ENCODE data around the gene IFNAR2.

Gene IFNAR2

GRCh38 chr21:33270986-33271385 is 41.2 kb downstream of the IFNAR2 start:
- TF ChIP-seq CTCF (IDR thresholded peaks at IDR 0.05) (no peak), ZFX (IDR thresholded peaks at IDR 0.05; ENCODE audit: borderline replicate concordance) (no peak)

GRCh38 chr21:33273044-33273443 is 43.3 kb downstream of the IFNAR2 start:
- no peak overlapping the region for H3K27ac ChIP-seq
- TF ChIP-seq CTCF (IDR thresholded peaks at IDR 0.05) (no peak), ZFX (IDR thresholded peaks at IDR 0.05; ENCODE audit: borderline replicate concordance) (no peak)

More at GRCh38 chr21:33270986-33271385, 41.2 kb downstream of the IFNAR2 start:
- H3K27ac ChIP-seq: no peak overlapping the region

GRCh38 chr21:33278721-33279120 is 49.0 kb downstream of the IFNAR2 start:
- no peak for TF ChIP-seq CTCF (IDR thresholded peaks at IDR 0.05)
- no peak for TF ChIP-seq ZFX (IDR thresholded peaks at IDR 0.05; ENCODE audit: borderline replicate concordance)
- H3K27ac ChIP-seq: no peak overlapping the region

GRCh38 chr21:33279330-33279820 is 49.6 kb downstream of the IFNAR2 start:
- H3K27ac ChIP-seq: no peak overlapping the region
- TF ChIP-seq ZFX (IDR thresholded peaks at IDR 0.05; ENCODE audit: borderline replicate concordance): no peak
- TF ChIP-seq CTCF (IDR thresholded peaks at IDR 0.05): no peak

All from 22Rv1 (cell line).